PC-9 (cell line): ENCODE results near the gene OSBPL6. TPM values are rescaled to one million over a fixed set of nuclear protein-coding genes. Genes with fewer than 3 reads are reported as not detected.

ENCODE experiments used
- BruUV-seq: library from RNA; stranded (reverse); fragments of 400-500 nt; replicated peaks from 2 replicates; lab custom pipeline; 2021; lab: Mats Ljungman, UMichigan
- CTCF ChIA-PET: fragments of 300-600 bp; sonication (Branson Sonifier 250); formaldehyde crosslinking; loops from one replicate; lab custom pipeline; 2022; ENCODE audit warnings: antibody characterized with exemption; lab: Charles Lee
- POLR2A ChIA-PET: fragments of 300-600 bp; sonication (Branson Sonifier 250); formaldehyde crosslinking; loops from one replicate; lab custom pipeline; 2022; ENCODE audit warnings: antibody characterized with exemption; ENCODE audit not compliant: unreplicated experiment; lab: Charles Lee
- DNase-seq, 2 experiments: peaks; one replicate each; pipeline versions ENCODE4 v3.0.0 to v3.0.0-alpha.2; 2015 to 2022; ENCODE audit warnings: mixed read lengths in 1 of 2
- H2AFZ ChIP-seq: fragments of 200-600 bp; sonication (generic); 2 replicates; pipeline ENCODE4 v1.8.1; 2017; ENCODE audit warnings: antibody characterized with exemption
- H3F3A ChIP-seq: fragments of 200-600 bp; sonication (generic); 2 replicates; pipeline ENCODE4 v1.8.1; 2017; ENCODE audit warnings: antibody characterized with exemption, mild to moderate bottlenecking, low read depth; ENCODE audit not compliant: insufficient read depth
- H3K27ac ChIP-seq: fragments of 200-600 bp; sonication (generic); 2 replicates; pipeline ENCODE4 v1.6.1; 2016; ENCODE audit warnings: mixed run types
- H3K27me3 ChIP-seq: fragments of 200-600 bp; sonication (generic); 2 replicates; pipeline ENCODE4 v1.6.1; 2016; ENCODE audit warnings: low read depth, mixed run types; ENCODE audit not compliant: insufficient read depth
- H3K36me3 ChIP-seq: fragments of 200-600 bp; sonication (generic); 2 replicates; pipeline ENCODE4 v1.6.1; 2016; ENCODE audit warnings: low read depth, mixed run types
- H3K4me1 ChIP-seq: fragments of 200-600 bp; sonication (generic); replicated peaks from 2 replicates; pipeline ENCODE4 v1.6.1; 2016; ENCODE audit warnings: mixed run types; ENCODE audit not compliant: insufficient read depth
- H3K4me2 ChIP-seq: fragments of 200-600 bp; sonication (generic); 2 replicates; pipeline ENCODE4 v1.6.1; 2017; ENCODE audit warnings: mixed run types
- H3K4me3 ChIP-seq: fragments of 200-600 bp; sonication (generic); 2 replicates; pipeline ENCODE4 v1.6.1; 2016; ENCODE audit warnings: mixed run types
- H3K79me2 ChIP-seq: fragments of 200-600 bp; sonication (generic); 2 replicates; pipeline ENCODE4 v1.6.1; 2017; ENCODE audit warnings: low read depth, mixed run types
- H3K9me2 ChIP-seq: fragments of 200-600 bp; sonication (generic); 2 replicates; pipeline ENCODE4 v1.8.1; 2017; ENCODE audit warnings: mild to moderate bottlenecking; ENCODE audit not compliant: insufficient read depth
- H3K9me3 ChIP-seq: fragments of 200-600 bp; sonication (generic); 2 replicates; pipeline ENCODE4 v1.8.1; 2016; ENCODE audit warnings: low read depth; ENCODE audit not compliant: insufficient read depth
- H4K20me1 ChIP-seq: fragments of 200-600 bp; sonication (generic); 2 replicates; pipeline ENCODE4 v1.8.1; 2017; ENCODE audit not compliant: insufficient read depth
- CTCF ChIP-seq: fragments of 200-600 bp; sonication (generic); conservative IDR thresholded peaks from 2 replicates; pipeline ENCODE4 v1.6.1; 2017; ENCODE audit warnings: mixed run types, antibody characterized with exemption, mild to moderate bottlenecking, moderate library complexity
- EZH2 ChIP-seq: fragments of 200-600 bp; sonication (generic); IDR thresholded peaks from 2 replicates; pipeline ENCODE4 v1.8.0; 2017; ENCODE audit warnings: antibody characterized with exemption, low read depth
- intact Hi-C: fragments of 100-400 bp; cut with micrococcal nuclease; formaldehyde crosslinking; loops from one replicate; pipeline ENCODE4 v1.10.0; 2022; ENCODE audit not compliant: unreplicated experiment
- total RNA-seq: library from RNA; stranded (reverse); gene quantifications from 2 replicates; pipeline ENCODE4 v1.2.3, GENCODE V29; 2021

The OSBPL6 gene
- total RNA-seq, 1 experiment from 2014 or later: 2.6 TPM

DNA sequence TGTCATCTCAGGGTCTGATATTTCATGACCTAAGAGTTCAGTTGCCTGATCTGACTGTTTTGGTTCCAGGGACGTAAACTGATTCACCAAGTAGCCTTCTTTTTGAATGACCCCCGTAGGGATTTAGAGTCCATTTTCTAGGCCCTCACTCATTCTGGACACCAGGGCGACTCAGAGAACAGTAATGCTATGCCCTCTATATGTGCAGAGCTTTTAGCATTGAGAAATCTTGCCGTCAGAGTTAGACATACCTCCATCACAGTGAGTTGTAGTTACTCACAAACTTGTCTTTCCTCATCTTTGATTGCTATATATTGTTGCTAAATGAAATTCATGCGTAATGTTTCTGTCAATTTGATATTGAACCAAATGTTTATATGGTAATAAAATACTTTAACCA is 92.3 kb downstream of the OSBPL6 start:
- TF ChIP-seq EZH2 (no peak), CTCF (no peak)
- H4K20me1 ChIP-seq: no peaks in the 10 kb centered on the region
- H3K27me3 ChIP-seq: no peaks in the 10 kb centered on the region
- no peak for DNase-seq
- H3K27ac ChIP-seq: no peak overlapping the region
- ChIA-PET CTCF (interaction anchor here (0.6 kb wide), 1 partner anchor 12 kb away, joined by 9 read pairs; no protein-coding TSS in a partner anchor), POLR2A (interaction anchor here (0.6 kb wide), 1 partner anchor 11 kb away, joined by 12 read pairs; no protein-coding TSS in a partner anchor)
- H3K9me3 ChIP-seq: 0 out of 2 replicates have a peak, but pooled peaks cover 3% of the 10 kb centered on the region
- no TSS peak for BruUV-seq
- 0 out of 2 replicates have a peak, but pooled peaks cover 7% of the 10 kb centered on the region for H3K4me1 ChIP-seq
- H3K4me2 ChIP-seq: no peak overlapping the region
- no peaks in the 10 kb centered on the region for H3K79me2 ChIP-seq
- no peak overlapping the region for H3K4me3 ChIP-seq
- intact Hi-C loops: no loop called here
- no peaks in the 10 kb centered on the region for H3K36me3 ChIP-seq
- H3F3A ChIP-seq: no peaks in the 10 kb centered on the region
- no peaks in the 10 kb centered on the region for H3K9me2 ChIP-seq
- no peak overlapping the region for H2AFZ ChIP-seq

DNA sequence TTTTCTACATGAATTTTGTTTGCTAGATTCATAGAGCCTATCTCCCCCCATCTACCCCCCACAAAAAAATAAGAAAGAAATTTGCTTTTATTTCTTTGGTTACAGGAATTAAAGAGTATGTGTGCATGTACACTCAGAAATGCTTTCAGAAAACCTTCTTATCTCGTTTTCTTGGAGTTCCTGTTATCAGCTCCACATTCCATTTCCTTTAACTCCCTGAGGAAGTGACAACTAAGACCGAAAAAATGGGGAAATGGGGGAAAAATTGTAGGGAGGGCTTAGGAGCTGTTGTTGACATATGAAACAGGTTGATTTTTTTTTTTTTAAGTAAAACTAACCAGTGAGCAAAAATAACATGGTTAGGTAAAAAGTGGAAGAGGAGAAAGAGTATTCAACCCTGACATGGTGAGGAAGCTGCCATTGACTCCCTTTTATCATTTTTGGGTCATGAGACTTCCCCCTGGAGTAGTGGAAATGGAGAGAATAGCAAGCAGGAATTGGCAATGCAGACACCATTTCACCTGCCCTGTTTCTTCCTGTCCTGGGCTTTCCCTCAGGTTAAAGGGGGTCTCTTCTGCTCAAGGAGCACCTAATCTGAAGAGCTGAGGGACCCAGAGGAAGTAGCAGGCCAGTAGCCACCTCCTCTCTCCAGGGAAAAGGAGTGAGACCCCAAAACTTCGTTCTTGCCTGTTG is 93.5 kb downstream of the OSBPL6 start:
- no peak for TF ChIP-seq EZH2
- TF ChIP-seq CTCF: no peak
- CTCF ChIA-PET: interaction anchor here (0.6 kb wide), 1 partner anchor 44 kb away, joined by 3 read pairs; no protein-coding TSS in a partner anchor
- H3F3A ChIP-seq: no peaks in the 10 kb centered on the region
- no peaks in the 10 kb centered on the region for H3K79me2 ChIP-seq
- no peaks in the 10 kb centered on the region for H3K27me3 ChIP-seq
- intact Hi-C loops: no loop called here
- no peaks in the 10 kb centered on the region for H4K20me1 ChIP-seq
- BruUV-seq: no TSS peak
- no peaks in the 10 kb centered on the region for H3K4me1 ChIP-seq
- H2AFZ ChIP-seq: no peak overlapping the region; the same call in 1 of the 2 replicates
- H3K4me3 ChIP-seq: no peak overlapping the region
- DNase-seq: no peak
- 0 out of 2 replicates have a peak, but pooled peaks cover 3% of the 10 kb centered on the region for H3K9me3 ChIP-seq
- H3K36me3 ChIP-seq: no peaks in the 10 kb centered on the region
- no peaks in the 10 kb centered on the region for H3K9me2 ChIP-seq
- POLR2A ChIA-PET: no interaction called here
- H3K4me2 ChIP-seq: no peak overlapping the region
- H3K27ac ChIP-seq: no peak overlapping the region

DNA sequence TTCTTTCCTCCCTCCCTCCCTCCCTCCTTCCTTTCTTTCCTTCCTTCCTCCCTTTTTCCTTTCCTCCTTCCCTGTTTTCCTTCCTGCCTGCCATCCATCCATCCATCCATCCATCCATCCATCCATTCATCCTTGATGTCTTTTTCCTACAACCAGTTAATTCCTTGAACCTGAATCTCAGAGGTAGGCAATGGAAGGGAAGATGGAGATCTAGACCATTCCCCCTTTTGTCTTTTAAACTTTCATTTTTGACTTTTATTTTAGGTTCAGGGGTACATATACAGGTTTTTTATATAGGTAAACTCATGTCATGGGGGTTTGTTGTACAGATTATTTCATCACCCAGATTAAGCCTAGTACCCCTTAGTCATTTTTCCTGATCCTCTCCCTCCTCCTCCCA is 97.4 kb downstream of the OSBPL6 start:
- 0 out of 2 replicates have a peak, but pooled peaks cover 3% of the 10 kb centered on the region for H3K9me3 ChIP-seq
- intact Hi-C loops: loop anchor here (10.0 kb wide), 1 partner anchor 233 kb away; no protein-coding TSS in a partner anchor
- H2AFZ ChIP-seq: no peak overlapping the region
- no peaks in the 10 kb centered on the region for H3K36me3 ChIP-seq
- H3K9me2 ChIP-seq: no peaks in the 10 kb centered on the region
- H3K27ac ChIP-seq: no peak overlapping the region
- H3K79me2 ChIP-seq: no peaks in the 10 kb centered on the region
- no peaks in the 10 kb centered on the region for H4K20me1 ChIP-seq
- no peak for DNase-seq
- no peak overlapping the region for H3K4me2 ChIP-seq
- TF ChIP-seq CTCF: no peak
- TF ChIP-seq EZH2: no peak
- ChIA-PET CTCF (no interaction called here), POLR2A (no interaction called here)
- no peaks in the 10 kb centered on the region for H3K4me1 ChIP-seq
- no peaks in the 10 kb centered on the region for H3F3A ChIP-seq
- no peaks in the 10 kb centered on the region for H3K27me3 ChIP-seq
- H3K4me3 ChIP-seq: no peak overlapping the region
- no TSS peak for BruUV-seq
